GM18520 (cell line): Measurements from ENCODE around the gene CAMSAP1.

Source experiments
- ATAC-seq: cut with Tn5 transposase; IDR thresholded peaks from one replicate; pipeline ENCODE4 v1.9.1; 2021; ENCODE audit not compliant: unreplicated experiment

CAMSAP1 gene

DNA sequence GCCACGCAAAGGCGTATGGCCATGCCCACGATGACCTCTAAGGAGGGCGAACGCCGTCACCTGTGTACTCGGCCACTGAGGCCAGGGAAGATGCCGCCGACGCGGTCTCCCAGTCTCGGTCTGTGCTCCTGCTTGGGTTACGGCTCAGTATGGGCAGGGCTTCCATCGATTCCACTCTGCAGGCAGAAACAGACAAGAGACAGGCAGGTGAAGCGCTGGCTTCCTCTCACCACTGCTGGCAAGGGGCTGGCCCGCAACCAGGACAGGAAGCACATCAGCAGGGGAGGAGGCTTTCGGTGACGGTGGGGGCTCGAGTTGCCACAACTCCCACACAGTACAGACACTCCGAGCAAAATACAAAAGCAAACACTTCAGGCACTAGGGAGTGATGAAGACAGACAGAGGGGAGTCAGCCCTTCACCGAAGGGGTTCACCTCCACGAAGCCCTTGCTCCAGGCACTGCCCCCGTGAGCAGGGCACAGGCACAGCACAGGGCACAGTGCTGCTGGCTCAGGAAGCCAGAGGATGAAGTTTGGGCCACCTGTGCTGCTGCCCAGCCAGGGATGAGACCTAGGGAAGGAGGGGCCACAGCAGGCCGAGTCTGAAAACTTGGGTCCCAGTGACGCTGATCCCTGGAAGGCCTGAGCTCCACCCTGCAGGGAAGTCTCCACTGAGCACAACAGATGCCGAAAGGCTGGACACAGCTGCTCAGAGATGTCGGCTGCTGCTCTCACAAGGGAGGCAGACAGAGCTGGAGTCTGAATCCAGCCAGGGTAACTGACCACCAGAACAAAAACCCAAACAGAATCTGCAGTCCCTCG, 91.3 kb downstream of the CAMSAP1 start:
- no peak for ATAC-seq

DNA sequence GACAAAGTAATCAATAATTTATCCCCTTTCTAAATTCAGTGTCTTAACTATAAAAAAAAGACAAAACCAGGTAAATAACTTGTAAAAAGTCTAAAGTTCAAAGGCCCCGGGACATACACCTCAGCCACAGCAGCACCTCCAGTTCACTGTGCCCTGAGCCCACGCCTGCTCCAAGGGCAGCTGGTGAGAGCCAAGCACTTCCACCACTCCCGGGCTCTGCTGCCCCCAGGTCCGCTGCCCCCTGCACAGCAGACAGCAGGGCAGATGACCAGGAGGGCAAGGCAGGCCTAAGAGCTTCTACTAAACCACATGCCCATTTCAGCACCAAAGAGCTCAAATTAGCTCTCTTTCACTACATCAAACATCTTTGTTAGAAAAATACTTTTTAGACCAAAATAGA, 91.9 kb downstream of the CAMSAP1 start:
- no peak for ATAC-seq

DNA sequence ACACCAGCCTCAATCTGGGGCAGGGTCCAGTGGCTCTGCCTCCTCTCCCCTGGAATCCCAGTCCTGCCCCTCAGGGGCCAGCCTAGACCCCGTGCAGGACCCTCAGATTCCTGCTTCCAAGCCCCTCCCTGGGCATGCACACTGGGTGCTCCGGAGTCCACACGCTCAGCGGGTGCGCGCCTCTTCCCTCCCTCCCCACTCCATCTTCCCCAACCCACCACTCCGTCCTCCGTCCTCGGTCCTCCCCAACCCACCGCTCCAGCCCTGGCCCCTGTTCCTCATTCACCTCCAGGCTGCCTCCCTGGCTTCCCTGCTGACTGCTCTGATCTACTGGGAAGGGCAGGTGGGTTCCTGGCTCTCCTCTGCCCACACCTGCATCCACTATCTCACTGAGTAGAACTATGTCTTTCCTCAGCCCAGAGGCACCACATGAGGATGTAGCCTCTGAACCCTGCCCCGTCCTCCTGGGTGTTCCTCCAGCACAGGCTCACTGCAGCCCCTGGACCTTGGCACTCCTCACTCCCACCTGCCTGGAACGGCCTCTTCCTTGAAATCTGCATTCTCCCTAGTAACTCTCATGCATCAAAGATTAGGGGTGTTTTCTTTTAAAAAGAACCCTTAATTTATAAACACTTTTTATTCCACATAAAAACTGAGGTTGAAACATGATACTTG, 92.8 kb downstream of the CAMSAP1 start:
- no peak for ATAC-seq

DNA sequence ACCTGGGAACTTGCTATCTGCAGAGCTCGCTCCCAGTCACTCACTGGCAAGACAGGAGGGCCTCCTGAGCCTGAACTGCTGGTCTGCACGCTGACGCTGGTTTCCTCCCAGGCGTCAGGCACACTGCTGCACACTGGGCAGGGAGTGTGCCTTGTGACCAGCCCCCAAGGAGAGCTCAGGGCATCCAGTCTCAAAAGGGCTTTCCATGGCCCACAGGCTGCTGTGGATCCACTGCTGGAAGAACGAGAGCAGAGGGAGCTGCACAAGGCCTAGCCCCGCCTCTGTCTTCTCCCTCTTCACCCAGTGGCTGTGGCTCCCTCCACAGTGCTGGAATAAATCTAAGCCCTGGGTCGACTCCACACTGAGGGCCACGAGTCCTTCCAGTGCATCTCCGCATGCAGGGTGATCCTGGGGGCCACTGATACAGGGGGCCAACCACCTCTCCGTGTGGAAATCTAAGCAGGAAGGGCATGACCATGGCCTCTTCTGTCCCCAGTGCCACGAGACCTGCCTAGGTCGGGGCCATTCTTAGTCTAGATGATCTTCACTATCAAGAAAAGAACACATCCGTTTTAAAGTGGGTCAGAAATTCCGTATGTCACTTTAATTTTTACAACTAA, 93.6 kb downstream of the CAMSAP1 start:
- ATAC-seq = no peak

DNA sequence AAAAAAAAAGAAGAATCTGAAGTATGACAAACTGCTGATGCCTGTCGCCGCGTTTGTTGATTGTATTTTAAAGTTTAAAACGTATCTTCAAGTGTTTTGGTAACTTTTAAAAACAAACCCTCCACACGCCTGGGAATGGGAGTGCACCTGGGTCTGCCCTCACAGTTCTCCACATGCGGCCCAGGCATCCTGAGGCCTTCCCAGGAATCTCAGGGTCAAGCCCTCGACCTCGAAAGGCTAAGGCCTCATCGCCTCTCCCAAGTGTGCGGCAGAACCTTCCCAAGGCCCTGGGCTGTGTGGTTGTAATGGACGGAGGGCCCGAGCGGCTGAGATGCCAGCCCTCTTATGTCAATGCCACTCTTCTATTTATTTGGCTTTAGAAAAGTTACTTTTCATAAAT, 94.4 kb downstream of the CAMSAP1 start:
- ATAC-seq = no peak

DNA sequence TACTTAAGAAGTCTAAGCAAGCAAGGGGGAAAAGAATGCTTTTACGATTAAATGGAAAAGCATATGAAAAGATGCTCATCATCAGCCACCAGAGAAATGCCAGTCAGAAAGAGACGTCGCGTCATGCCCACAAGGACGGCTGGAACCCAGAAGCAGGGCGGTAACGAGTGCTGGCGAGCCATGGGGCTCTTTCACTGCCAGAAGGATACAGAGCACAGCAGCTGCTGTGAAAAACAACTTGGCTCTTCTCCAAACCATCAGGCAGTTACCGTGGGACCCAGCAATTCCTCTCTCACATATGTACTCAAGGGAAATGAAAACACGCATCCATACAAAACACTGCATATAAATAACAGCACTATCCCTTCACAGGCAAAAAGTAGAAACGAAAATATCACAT, 95.5 kb downstream of the CAMSAP1 start:
- no peak for ATAC-seq

DNA sequence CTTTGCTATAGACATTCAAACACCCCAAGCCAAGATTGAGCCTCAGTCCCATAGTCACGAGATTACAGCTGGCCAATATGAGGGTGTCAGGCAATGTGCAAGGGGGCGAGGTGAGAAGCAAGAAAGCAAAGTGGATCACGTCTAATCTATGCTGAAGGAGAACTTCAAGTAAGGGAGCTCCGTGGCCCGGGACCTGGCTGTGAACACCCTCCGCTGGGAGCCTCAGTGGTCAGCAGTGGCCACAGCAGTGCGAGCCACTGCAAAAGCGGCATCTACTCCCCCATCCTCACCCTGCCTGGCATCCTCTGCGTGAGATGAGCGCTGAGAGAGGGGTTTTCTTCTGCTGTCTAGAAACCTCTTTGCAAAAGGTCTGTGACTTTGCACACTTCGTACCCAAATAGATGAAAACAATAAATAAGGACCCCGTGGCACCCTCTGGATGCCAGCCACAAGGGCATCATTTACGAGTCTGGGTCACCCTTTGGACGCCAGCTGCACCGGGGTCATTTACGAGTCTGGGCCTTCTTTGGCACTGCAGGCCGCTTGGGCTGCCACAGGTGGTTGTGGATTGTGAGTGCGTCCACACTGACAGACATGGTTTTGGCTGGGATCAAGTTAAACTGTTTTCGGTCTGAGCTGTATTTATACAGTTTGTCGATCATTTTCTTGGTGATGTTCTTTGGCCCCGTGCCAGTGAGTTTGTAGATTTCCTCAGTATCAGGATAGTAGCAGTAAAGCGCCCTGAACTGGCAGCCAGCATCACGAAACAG, 96.4 kb downstream of the CAMSAP1 start:
- no peak for ATAC-seq

DNA sequence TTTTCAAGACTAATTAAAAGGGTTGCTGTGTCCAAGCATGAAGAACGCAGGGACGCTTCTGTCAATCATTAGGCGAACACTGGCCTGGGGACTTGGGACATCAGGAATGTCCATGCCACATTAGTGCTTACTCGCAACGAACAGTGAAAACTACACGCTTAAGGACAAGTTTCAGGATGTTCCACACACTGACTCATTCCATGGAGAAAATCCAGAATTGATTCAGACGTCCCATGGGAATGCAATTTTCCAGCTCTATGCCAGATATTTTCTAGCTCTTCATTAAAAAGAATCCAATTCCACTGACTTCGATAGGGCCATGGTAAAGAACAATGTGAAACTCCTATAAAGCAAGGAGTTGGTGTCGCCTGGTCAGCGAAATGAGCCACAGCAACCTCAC, 98.2 kb downstream of the CAMSAP1 start:
- no peak for ATAC-seq

DNA sequence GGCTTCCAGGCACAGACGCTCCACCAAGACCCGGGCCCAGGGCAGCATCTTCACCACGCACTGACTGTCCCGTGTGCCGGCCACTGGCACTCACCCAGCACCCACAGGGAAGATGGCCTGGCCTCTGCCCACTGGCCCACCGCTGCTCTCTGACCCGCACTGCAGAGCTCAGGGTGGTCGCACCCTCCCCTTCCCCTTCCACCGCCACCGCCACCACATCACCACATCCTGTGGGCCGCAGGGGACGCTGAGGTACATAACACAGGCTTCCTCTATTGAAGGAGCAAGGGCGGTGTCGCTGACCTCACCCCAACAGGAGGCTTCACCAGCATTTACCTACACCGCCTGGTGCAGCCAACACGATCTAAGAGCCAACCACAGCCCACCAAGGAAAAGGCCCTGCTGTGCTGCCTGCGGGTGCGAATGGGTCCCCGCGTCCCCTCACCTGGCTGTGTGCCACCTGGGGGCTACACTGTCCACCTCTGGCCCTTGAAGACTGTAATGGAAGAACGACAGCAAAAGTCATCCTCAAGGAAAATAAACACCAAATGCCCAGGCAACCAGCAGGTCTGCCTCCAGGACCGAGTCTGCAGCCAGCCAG, 101.8 kb downstream of the CAMSAP1 start:
- ATAC-seq = no peak

DNA sequence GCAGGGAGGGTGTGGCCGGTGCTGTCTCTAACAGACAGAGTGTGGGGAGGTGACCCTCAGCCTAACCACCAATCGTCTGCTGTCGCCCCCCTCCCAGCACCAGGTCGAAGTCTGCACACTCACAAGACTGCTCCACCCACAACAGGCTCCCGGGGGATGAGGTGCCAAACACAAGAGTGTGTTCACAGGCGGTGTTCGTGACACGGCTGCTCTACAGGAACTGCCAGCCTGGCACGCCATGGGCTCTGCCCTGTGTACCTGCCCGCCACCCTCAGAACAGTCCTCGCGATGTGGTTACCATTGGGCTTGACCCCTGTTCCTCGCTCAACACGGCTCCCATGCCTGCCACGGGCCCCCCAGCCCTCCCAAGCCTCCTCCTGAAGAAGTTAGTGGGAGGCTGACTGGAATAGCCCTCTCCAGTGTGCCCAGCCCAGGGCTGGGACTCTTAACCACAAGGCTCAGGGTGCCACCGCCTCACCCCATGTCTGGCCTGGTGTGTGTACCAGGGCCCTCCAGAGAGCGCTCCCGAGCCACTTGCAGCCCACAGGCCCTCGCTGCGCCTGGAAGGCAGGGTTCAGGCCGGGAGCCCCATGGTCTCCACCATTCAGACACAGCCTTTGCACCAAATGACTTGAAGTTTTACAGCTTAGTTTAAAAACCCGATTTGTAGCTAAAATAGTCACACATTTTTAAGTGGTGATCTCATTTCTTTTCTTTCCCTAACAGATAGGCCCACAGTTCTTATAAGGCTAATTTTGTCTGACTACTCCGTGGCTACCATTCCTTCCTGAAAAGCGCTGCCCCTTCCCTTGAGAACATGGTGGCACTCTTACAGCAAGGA, 102.5 kb downstream of the CAMSAP1 start:
- ATAC-seq = no peak

DNA sequence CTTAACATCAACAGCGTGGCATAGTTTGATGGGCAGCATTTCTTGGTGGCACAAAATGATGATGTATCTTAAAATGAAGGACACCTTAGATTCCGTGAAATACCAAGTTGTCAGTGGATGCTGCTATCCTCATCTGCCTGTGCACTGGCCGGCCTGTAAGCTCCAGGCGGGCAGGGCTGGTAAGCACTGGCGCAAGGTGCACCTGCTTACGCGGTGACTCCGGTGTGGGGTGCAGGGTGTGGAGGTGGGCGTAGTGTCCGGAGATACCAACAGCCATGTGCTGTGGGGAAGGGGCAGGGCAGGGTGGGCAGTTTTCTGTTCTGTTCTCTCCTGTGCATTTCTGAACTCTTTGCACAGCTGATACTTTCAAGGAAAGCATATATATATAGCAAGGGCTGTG, 103.9 kb downstream of the CAMSAP1 start:
- no peak for ATAC-seq

DNA sequence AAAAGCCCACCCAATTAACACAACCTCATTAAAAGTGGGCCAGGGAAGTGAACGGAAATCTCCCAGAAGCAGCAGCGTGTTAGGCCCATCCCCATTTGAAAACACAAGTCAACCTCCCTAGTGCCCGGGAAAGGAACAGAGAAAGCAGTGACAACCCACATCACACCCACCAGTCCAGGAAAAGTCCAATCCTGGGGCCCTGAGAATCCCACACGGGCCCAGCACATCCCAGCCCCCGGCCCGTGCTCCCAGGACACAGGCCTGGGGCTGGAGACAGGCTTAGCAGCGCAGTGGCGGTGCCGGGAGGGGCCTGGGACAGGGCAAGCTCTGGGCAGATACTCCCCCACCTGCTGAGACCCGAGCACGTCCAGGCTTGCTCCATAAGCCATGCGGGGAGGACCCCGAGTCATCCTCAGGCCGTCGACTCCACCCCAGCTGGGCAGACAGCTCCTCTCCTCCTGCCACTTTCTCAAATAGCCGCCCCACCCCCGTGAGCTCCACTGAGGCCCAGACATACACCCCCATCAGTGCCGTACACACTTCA, 104.4 kb downstream of the CAMSAP1 start:
- no peak for ATAC-seq

DNA sequence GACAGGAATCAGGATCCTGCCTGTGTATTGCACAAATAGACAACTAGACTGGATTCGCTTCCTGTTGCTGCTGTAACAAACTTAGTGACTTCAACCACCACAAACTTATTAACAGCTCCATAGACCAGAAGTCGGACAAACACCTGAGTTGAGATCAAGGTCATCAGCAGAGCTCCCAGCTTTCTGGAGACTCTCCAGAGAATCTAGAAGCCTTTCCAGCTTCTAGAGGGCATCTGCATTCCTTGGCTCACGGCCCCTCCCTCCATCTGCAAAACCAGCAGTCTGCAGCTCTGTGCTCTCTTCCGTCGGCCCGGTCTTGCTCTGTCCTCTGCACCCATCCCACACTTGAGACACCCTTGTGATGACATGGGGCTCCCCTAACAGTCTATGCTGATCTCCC, 106.3 kb downstream of the CAMSAP1 start:
- ATAC-seq = no peak

DNA sequence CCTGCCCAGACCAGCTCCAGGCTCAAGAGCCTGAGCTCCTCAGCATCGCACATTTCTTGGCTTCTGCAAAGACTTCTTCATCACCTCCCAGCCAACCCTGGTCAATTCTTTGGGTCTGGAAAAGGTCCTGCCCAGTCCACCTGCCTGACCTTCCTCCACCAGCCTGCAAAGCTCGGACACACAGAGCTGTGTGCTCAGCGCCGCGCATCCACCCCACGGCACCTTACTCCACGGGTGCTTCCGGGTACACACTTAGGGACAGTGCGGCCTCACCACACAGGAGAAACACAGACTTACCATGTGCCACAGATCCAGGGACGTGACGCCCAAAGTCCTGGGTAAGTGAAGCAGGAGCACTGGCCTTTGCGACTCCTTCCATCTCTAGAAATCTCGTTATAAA, 108.1 kb downstream of the CAMSAP1 start:
- ATAC-seq = no peak

DNA sequence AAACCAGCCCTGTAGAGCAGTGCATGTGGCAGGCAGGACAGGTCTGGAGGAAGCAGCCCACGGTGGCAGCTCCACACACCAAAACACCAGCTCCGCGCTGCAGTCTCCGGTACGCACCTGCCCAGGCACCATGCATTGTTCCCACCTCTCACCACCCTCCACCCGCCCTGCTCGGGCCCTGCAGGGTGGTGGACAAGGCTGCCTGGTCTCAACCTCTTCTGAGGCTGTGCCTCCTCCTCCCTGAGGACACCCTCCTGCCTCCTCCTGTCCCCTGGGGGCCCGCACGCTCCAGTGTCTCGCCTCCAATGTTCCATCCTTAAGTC, 109.1 kb downstream of the CAMSAP1 start:
- ATAC-seq = no peak

DNA sequence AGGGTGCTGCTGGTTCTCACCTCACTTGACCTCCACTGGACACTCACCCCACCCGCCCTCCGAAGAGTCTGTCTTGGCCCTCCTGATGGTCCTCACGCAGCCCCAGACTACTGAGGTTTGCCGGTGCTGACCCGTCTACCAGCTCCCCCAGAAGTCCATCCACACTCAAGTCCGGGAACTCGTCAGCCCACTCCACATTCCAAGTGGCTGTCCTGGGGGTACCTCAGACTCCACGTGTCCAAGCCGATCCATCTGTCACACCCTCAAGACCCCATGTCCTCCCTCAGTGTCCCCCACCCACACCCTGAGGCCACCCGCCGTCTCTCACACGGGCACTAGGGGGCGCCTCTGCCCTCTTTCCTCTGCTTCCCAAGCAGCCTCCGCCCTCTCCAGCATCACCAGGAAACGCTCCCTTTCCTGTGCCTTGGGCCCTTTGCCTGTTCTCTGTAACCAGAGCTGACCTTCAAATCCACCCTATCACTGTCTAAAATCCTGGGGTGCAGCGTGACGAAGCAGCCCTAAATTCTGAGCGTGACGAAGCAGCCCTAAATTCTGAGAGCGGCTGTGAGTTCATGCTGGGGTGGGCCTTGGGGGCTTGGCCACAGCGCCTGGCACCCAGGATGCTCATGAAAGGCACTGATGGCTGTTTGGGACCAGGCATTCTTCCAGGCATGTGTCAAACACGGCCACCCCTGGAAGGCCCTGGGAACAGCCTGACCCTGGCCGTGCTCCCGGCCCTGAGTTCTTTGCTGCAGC, 109.7 kb downstream of the CAMSAP1 start:
- ATAC-seq = no peak

DNA sequence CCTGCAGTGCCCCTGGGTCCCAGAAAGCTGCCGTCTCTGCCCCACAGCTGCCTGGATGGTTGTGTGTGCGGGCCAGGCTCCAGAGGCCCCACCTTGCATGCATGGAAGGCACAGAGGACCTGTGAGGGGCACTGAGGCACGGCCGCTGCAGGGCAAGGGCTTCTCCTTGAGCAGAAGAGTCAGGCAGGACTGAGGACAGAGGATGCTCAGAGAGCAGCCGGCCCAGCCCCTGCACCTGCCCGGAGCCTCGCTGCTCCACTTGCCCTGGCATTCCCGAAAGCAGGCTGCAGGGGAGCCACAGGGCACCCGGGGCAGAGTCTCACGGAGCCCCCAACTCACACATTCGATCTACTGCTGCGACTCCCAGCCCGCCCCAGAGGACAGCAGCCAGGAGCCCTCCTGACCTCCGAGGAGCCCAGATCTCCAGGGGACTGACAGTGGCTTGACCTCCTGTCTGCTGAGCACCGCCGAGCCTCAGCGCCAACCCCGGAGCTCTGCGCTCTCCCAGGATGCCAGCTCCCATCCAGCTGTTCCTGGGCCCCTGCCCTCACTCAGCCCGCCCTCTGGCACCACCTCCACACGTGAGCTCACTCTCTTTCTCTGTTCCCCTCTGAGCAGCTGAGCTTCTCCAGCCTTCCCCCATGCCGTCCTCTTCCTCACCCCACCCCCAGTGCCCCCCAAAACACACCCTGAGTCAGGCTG, 110.4 kb downstream of the CAMSAP1 start:
- no peak for ATAC-seq

DNA sequence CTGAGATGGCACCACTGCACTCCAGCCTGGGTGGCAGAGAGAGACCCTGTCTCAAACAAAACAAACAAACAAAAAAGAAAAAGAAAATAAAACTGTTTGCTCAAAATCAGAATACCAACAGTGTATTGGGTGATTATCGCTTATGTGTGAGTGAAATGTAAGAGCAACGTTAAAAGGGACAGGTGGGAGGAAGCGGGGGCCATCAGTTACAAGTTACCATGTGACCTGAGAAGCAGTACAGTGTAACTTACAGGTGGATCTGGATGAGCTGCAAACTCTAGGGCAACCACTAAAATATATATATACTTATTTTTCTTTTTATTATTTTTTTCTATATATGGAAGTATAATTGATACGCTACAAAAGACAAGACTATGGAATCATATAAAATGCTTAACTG, 112.0 kb downstream of the CAMSAP1 start:
- no peak for ATAC-seq
